ENCODE results near the gene ROCK2. TPM values are rescaled to one million over a fixed set of nuclear protein-coding genes. Genes with fewer than 3 reads are reported as not detected.

ROCK2 gene
- polyA plus RNA-seq, 1 experiment = 6.0 TPM

DNA sequence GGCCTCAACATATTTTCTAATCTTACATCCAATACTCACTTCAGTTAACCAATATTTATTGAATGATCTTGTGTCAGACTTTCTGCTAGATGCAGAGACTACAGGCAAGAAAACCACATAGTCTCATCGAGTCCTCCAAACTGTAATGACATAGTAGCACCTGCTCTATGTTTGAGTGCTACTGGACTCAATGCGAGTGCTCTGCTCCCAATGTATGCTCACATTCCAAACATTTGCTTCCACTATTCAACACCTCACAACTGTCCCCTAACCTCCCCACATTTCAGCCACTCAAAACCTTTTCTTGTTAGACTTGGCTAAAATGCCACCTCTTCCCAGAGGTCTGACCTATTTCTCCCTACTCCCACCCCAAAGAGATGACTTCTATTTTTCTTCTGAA, 124.0 kb downstream of the ROCK2 start:
- Histone ChIP-seq H3K27me3 (ENCODE audit: control insufficient read depth, insufficient read depth, low read length) (no peaks in the 10 kb centered on the region), H3K36me3 (ENCODE audit: control insufficient read depth, insufficient read depth, low read length) (peaks cover 5% of the 10 kb centered on the region), H3K4me3 (ENCODE audit: low read depth, low read length) (no peak overlapping the region)
- TF ChIP-seq, protein P1, sequence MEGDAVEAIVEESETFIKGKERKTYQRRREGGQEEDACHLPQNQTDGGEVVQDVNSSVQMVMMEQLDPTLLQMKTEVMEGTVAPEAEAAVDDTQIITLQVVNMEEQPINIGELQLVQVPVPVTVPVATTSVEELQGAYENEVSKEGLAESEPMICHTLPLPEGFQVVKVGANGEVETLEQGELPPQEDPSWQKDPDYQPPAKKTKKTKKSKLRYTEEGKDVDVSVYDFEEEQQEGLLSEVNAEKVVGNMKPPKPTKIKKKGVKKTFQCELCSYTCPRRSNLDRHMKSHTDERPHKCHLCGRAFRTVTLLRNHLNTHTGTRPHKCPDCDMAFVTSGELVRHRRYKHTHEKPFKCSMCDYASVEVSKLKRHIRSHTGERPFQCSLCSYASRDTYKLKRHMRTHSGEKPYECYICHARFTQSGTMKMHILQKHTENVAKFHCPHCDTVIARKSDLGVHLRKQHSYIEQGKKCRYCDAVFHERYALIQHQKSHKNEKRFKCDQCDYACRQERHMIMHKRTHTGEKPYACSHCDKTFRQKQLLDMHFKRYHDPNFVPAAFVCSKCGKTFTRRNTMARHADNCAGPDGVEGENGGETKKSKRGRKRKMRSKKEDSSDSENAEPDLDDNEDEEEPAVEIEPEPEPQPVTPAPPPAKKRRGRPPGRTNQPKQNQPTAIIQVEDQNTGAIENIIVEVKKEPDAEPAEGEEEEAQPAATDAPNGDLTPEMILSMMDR (IDR thresholded peaks at IDR 0.05; ENCODE audit: insufficient read depth, low read depth, low read length) = no peak
- ChIA-PET POLR2A (no interaction called here), CTCF (no interaction called here)
- no peak for DNase-seq (ENCODE audit: low read depth)

DNA sequence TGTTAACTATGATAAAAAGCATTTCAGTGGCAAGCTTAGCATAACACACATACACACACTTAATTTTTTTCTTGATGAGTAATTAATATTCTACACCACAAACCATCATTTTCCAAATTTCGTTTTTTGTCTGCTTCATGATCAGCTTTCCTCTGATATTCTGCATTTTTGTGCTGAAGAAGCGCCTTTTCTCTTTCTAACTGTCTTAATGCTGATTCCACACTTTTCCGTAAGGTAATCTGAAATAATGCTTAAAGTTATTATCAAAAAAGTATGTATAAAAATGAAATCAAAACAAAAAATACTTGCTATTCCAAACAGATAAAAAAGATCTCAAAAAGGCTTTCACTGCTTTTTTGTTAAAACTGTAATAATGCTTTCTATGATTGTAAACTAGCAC, 129.0 kb downstream of the ROCK2 start:
- no peak overlapping the region for H3K4me3 ChIP-seq (ENCODE audit: low read depth, low read length)
- DNase-seq (ENCODE audit: low read depth) = no peak
- ChIA-PET CTCF (interaction anchor here (1.0 to 1.6 kb wide), 2 partner anchors 159 to 196 kb away, joined by 3 to 6 read pairs; no protein-coding TSS in a partner anchor), POLR2A (no interaction called here)
- TF ChIP-seq, protein P1 (IDR thresholded peaks at IDR 0.05; ENCODE audit: insufficient read depth, low read depth, low read length) = no peak
- no peaks in the 10 kb centered on the region for H3K27me3 ChIP-seq (ENCODE audit: control insufficient read depth, insufficient read depth, low read length)
- H3K36me3 ChIP-seq (ENCODE audit: control insufficient read depth, insufficient read depth, low read length) = peaks cover 2% of the 10 kb centered on the region

DNA sequence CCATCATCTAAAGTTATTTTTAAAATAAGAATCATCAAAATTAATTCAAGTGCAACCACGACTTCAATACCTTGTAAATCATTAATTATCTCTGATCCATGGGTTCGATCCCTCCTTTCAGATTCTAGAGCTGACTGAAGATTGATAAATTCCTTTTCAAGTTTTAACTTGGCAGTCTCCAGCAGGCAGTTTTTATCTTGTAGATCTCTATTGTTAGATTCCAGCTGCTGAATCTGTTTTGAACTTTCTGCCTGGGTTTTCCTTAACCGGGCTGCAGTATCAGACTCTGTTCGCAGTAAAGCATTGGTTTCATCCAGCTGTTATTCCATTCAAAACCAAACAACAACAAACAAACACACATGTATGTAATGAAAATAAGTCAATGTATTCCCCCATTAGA, 129.7 kb downstream of the ROCK2 start:
- POLR2A ChIA-PET = no interaction called here
- TF ChIP-seq, protein P1 (IDR thresholded peaks at IDR 0.05; ENCODE audit: insufficient read depth, low read depth, low read length) = no peak
- Histone ChIP-seq H3K36me3 (ENCODE audit: control insufficient read depth, insufficient read depth, low read length) (peaks cover 3% of the 10 kb centered on the region), H3K4me3 (ENCODE audit: low read depth, low read length) (no peak overlapping the region), H3K27me3 (ENCODE audit: control insufficient read depth, insufficient read depth, low read length) (no peaks in the 10 kb centered on the region)
- CTCF ChIA-PET = no interaction called here
- DNase-seq (ENCODE audit: low read depth) = no peak

DNA sequence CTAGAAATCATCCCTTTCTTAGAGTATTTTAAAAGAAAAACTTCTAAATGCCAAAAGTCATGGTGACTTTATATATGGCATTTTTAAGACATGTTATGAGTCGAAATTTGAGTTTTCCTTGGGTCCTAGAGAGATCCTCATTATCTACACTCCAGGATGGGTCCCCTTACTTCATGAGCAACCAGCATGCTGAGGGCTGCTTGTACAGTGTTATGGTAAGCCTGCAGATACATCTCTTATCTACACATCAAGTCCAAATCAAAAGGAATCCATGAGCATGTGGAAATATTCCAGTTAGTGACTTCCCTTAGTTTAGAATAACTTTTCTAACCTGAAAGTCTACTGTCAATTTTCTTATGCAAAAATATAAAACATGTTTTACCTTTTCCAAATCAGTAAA, 130.5 kb downstream of the ROCK2 start:
- DNase-seq (ENCODE audit: low read depth) = no peak
- ChIA-PET POLR2A (no interaction called here), CTCF (no interaction called here)
- TF ChIP-seq, protein P1 (IDR thresholded peaks at IDR 0.05; ENCODE audit: insufficient read depth, low read depth, low read length) = no peak
- Histone ChIP-seq H3K27me3 (ENCODE audit: control insufficient read depth, insufficient read depth, low read length) (no peaks in the 10 kb centered on the region), H3K36me3 (ENCODE audit: control insufficient read depth, insufficient read depth, low read length) (peaks cover 1% of the 10 kb centered on the region; the same call in 1 of the 2 replicates), H3K4me3 (ENCODE audit: low read depth, low read length) (no peak overlapping the region)

- H3K36me3 ChIP-seq (ENCODE audit: control insufficient read depth, insufficient read depth, low read length) = peaks cover 1% of the 10 kb centered on the region; the same call in 1 of the 2 replicates
- peak; percentile 52 for DNase-seq (ENCODE audit: low read depth)
- CTCF ChIA-PET = no interaction called here
- H3K27me3 ChIP-seq (ENCODE audit: control insufficient read depth, insufficient read depth, low read length) = no peaks in the 10 kb centered on the region
- POLR2A ChIA-PET = no interaction called here
- TF ChIP-seq, protein P1 (IDR thresholded peaks at IDR 0.05; ENCODE audit: insufficient read depth, low read depth, low read length) = no peak
- H3K4me3 ChIP-seq (ENCODE audit: low read depth, low read length) = no peak overlapping the region
These were observed 131.3 kb downstream of the ROCK2 start for GRCh38 chr2:11213090-11213638.
